ENCODE measurements around the gene DRAP1. TPM values are rescaled to one million over a fixed set of nuclear protein-coding genes. Genes with fewer than 3 reads are reported as not detected.
"Not testable (repeated sequence)": the region's sequence is repeated elsewhere in the genome, so short reads cannot be mapped to it uniquely, and the experiment has no call there.

DRAP1 gene
- total RNA-seq, 1 donor from 2014 or later, result 113 TPM

DNA sequence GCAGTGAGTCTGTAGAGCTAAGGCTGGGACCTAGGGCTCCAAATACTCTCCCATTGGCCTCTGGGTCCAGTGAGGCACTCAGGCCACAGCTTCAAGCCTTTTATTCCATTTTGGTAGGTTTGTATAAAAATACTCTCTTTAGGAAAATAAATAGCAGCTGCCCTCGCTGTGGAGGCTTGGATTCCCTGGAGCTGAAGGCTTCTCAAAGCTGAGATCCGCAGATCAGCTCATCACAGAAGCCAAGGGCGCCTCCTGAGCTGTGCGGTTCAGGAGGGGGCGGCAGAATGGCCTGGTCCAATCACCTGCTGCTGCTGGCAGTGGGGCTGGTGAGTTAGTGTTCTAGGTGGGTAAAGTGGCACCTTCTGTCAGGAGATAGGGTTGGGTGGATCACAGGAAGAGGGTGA is 27.1 kb upstream of the DRAP1 start:
- H3K27me3 Mint-ChIP-seq, H3K9me3 Mint-ChIP-seq: not testable (repeated sequence)
- peak overlapping the region; percentile 95 for H3K4me3 Mint-ChIP-seq
- intact Hi-C loops (cut with micrococcal nuclease), result loop anchor here (5.0 kb wide), 1 partner anchor 180 kb away; the partner anchor contains the start of gene KAT5
- H3K27ac Mint-ChIP-seq, result peak overlapping the region; percentile 71
- peaks cover 59% of the 10 kb centered on the region for H3K4me1 Mint-ChIP-seq
- peaks cover 37% of the 10 kb centered on the region for H3K36me3 Mint-ChIP-seq (ENCODE audit: low read depth)
- peak; percentile 72 for DNase-seq

- peak; percentile 68 for DNase-seq
Measured at GRCh38 chr11:65892661-65893317, 26.4 kb upstream of the DRAP1 start.

GRCh38 chr11:65894034-65894591 is 25.1 kb upstream of the DRAP1 start:
- peak overlapping the region; percentile 50 for H3K27ac Mint-ChIP-seq
- peaks cover 57% of the 10 kb centered on the region for H3K4me1 Mint-ChIP-seq
- intact Hi-C loops (cut with micrococcal nuclease), result loop anchor here (5.0 kb wide), 1 partner anchor 182 kb away; the partner anchor contains the start of gene KAT5

More at GRCh38 chr11:65892661-65893317, 26.4 kb upstream of the DRAP1 start:
- Mint-ChIP-seq H3K9me3 (no peaks in the 10 kb centered on the region), H3K4me3 (peak overlapping the region; percentile 95), H3K36me3 (ENCODE audit: low read depth) (peaks cover 43% of the 10 kb centered on the region), H3K27me3 (no peaks in the 10 kb centered on the region), H3K4me1 (peaks cover 59% of the 10 kb centered on the region), H3K27ac (peak overlapping the region; percentile 71)
- intact Hi-C loops (cut with micrococcal nuclease), result loop anchor here (5.0 kb wide), 1 partner anchor 180 kb away; the partner anchor contains the start of gene KAT5

GRCh38 chr11:65895482-65895981 is 23.7 kb upstream of the DRAP1 start:
- DNase-seq, result peak; percentile 54
- Mint-ChIP-seq H3K4me3 (peak overlapping the region; percentile 39), H3K27ac (peak overlapping the region; percentile 78), H3K9me3 (no peaks in the 10 kb centered on the region), H3K27me3 (no peaks in the 10 kb centered on the region), H3K36me3 (ENCODE audit: low read depth) (peaks cover 45% of the 10 kb centered on the region), H3K4me1 (peaks cover 46% of the 10 kb centered on the region)
- intact Hi-C loops (cut with micrococcal nuclease), result no loop called here

More at GRCh38 chr11:65894034-65894591, 25.1 kb upstream of the DRAP1 start:
- Mint-ChIP-seq H3K4me3 (peak overlapping the region; percentile 95), H3K36me3 (ENCODE audit: low read depth) (peaks cover 45% of the 10 kb centered on the region), H3K9me3 (no peaks in the 10 kb centered on the region), H3K27me3 (no peaks in the 10 kb centered on the region)
- DNase-seq, result peak; percentile 87

DNA sequence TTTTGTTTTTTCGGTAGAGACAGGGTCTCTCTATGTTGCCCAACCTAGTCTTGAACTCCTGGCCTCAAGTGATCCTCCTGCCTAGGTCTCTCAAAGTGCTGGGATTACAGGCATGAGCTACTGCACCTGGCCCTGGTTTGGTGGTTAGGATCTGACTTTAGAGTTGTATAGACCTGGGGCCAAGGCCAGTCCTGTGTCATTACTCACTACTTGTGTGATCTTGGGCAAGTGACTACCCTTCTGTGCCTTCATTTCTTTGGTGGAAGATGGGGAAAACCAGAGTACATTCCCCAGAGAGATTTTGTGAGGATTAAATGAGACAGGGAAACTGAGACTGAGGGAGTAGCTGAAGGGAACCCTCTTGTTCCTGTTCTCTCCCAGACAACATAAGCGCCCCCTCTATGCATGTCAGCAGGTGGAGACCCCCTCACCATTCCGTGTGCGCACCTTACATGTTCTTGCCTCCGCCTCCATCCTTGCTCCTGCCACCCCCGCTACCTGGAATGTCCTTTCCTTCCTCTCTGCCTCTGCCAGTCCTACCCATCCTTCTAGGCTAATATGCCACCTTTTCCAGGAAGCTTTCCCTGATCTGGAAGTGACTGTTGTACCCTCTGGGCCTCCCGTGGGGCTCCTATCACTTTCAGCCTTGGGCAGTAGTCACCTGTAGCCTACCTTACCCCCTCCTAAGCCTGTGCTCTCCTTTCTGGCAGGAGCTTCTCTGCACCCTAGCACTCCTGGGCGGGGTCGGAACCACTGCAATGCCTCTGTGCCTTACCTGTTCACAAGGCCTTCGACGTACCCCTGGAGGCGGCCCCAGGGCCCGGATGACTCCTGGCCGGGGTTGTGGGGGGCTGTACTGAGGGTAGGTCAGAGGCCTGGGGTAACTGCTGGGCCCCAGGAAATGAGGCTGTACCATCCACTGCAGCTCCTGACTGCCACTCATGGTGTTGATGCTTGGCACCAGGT is 22.9 kb upstream of the DRAP1 start:
- no peaks in the 10 kb centered on the region for H3K9me3 Mint-ChIP-seq
- H3K36me3 Mint-ChIP-seq (ENCODE audit: low read depth), result peaks cover 44% of the 10 kb centered on the region
- peak overlapping the region; percentile 60 for H3K27ac Mint-ChIP-seq
- H3K27me3 Mint-ChIP-seq, result no peaks in the 10 kb centered on the region
- no peak overlapping the region for H3K4me3 Mint-ChIP-seq
- peaks cover 51% of the 10 kb centered on the region for H3K4me1 Mint-ChIP-seq
- DNase-seq, result peak; percentile 57
- intact Hi-C loops (cut with micrococcal nuclease), result no loop called here

DNA sequence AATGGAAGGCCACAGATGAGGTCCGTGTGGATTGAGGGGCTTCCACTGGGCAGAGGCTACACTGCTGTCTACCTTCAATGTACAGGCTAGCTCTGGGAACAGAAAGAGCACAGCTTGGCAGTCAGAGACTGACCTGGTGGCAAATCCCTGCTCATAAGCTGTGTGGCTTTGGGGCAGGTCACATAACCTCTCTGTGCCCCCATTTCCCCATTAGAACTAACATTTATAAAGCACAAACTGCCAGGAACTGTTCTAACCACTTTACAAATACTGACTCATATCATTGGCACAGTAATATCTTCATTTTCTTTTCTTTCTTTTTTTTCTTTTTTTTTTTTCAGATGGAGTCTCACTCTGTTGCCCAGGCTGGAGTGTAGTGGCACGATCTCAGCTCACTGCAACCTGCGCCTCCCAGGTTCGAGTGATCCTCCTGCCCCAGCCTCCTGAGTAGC is 22.2 kb upstream of the DRAP1 start:
- H3K27me3 Mint-ChIP-seq, result peaks cover under 1% of the 10 kb centered on the region
- no peaks in the 10 kb centered on the region for H3K9me3 Mint-ChIP-seq
- peak; percentile 56 for DNase-seq
- intact Hi-C loops (cut with micrococcal nuclease), result no loop called here
- H3K27ac Mint-ChIP-seq, result peak overlapping the region; percentile 62
- H3K36me3 Mint-ChIP-seq (ENCODE audit: low read depth), result peaks cover 41% of the 10 kb centered on the region
- H3K4me3 Mint-ChIP-seq, result no peak overlapping the region
- peaks cover 53% of the 10 kb centered on the region for H3K4me1 Mint-ChIP-seq

- Mint-ChIP-seq H3K27me3 (peaks cover 6% of the 10 kb centered on the region), H3K9me3 (no peaks in the 10 kb centered on the region), H3K27ac (peak overlapping the region; percentile 82), H3K4me1 (peaks cover 45% of the 10 kb centered on the region), H3K36me3 (ENCODE audit: low read depth) (peaks cover 32% of the 10 kb centered on the region), H3K4me3 (peak overlapping the region; percentile 82)
- intact Hi-C loops (cut with micrococcal nuclease), result no loop called here
- DNase-seq, result no peak
Measured at GRCh38 chr11:65898656-65899355, 20.4 kb upstream of the DRAP1 start.

DNA sequence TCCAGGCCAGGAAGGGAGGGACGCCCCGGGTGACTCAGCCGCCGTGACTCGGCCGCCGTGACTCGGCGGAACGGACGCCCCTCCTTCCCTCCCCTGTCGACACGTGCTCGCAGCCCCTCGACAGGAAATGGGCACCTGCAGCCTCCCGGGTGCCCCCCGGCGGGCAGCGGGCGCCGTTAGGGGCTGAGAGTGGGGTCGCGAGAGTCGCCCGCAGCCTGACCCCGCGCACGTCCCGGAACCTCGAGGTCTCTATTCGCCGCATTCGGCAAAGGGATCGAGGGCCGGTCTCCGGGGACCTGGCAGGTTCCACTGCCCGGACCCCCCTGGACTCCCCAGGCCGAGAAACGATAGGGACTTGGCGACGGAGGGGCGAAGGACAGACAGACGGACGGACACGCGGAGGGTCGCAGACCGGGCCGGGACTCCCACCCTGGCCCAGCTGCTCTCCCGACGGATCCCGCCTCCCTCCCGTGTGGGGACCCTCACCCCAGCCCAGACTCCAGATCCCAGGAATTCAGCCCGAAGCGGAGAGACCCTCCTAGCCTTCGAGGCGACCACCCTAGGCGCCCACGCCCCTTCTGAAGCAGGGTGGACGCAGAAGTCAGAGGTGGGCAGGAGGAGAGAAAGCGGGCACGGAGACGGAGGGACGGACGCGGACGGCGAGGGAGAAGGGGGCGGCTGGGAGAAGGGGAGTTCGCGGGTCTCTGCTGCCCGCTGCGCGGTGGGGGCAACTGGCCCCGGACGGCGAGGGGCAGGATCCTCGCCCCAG is 19.7 kb upstream of the DRAP1 start:
- Mint-ChIP-seq H3K9me3 (no peaks in the 10 kb centered on the region), H3K36me3 (ENCODE audit: low read depth) (peaks cover 28% of the 10 kb centered on the region), H3K4me1 (peaks cover 40% of the 10 kb centered on the region), H3K4me3 (peak overlapping the region; percentile 82), H3K27ac (peak overlapping the region; percentile 78), H3K27me3 (peaks cover 8% of the 10 kb centered on the region)
- peak; percentile 89 for DNase-seq
- intact Hi-C loops (cut with micrococcal nuclease), result loop anchor here (1.0 to 2.0 kb wide), 5 partner anchors 11 to 103 kb away; partner anchors contain the start of genes BANF1, C11orf68, DRAP1 and EIF1AD

DNA sequence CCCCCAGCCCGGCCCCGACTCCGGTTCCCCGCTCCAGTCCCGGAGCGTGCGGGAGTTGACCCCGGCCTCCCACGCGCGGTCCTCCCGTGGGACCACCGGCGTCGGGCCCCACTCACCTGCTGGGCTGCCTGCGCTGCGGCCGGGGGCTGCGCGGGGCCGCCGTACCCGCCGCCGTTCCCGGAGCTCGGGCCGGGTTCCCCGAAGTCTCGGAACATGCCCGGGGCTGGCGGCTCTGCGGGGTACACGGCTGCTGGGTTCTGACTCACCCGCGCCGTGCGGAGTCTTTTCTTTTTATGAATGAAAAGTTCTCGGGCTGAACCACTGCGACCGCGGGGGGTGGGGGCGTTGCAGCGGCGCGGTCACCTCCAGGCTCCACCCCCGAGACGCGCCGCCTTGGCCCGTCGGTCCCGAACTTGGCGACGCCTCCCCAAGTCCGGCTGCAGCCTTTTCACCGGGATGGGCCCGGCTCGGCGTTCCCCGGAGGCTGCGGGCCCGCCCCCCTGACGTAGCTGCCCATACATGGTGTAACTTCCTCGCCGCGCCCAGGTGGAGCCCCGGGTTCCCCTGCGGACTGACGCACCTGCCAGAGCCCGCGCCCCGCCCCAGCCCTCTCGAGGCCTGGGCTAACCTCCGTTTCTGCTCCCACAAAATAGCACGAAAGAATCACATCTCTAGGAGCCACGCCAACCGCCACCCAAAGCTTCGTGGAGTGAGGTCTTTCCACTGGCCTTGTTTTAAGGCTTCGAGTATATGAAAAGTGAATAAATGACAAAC is 18.9 kb upstream of the DRAP1 start, which contains the start of gene FOSL1:
Gene FOSL1 (minus strand): TSS at position 264 of the 774 bp plus-strand sequence. CDS start 49 bp downstream, at position 215.
- intact Hi-C loops (cut with micrococcal nuclease), result loop anchor here (1.0 to 2.0 kb wide), 5 partner anchors 12 to 102 kb away; partner anchors contain the start of genes BANF1, C11orf68, DRAP1 and EIF1AD
- H3K27ac Mint-ChIP-seq, result peak within 1 kb of the TSS; percentile 78
- H3K9me3 Mint-ChIP-seq, result no peaks in the 10 kb centered on the region
- peaks cover 37% of the 10 kb centered on the region for H3K4me1 Mint-ChIP-seq
- peak within 1 kb of the TSS; percentile 82 for H3K4me3 Mint-ChIP-seq
- peak; percentile 97 for DNase-seq
- H3K36me3 Mint-ChIP-seq (ENCODE audit: low read depth), result peaks cover 25% of the 10 kb centered on the region
- peaks cover 10% of the 10 kb centered on the region for H3K27me3 Mint-ChIP-seq

DNA sequence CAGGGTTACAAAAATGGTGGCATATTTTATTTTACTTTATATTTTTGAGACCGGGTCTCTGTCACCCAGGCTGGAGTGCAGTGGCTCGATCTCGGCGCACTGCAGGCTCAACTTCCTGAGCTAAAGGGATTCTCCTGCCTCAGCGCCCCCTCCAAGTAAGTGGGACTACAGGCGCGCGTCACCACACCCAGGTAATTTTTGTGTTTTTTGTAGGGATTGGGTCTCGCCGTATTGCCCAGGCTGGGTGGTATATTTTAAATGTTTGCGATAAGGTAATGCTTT is 18.4 kb upstream of the DRAP1 start:
- Mint-ChIP-seq H3K4me3 (peak overlapping the region; percentile 67), H3K9me3 (no peaks in the 10 kb centered on the region), H3K27me3 (peaks cover 11% of the 10 kb centered on the region), H3K36me3 (ENCODE audit: low read depth) (peaks cover 20% of the 10 kb centered on the region), H3K4me1 (peaks cover 31% of the 10 kb centered on the region), H3K27ac (peak overlapping the region; percentile 49)
- no peak for DNase-seq
- intact Hi-C loops (cut with micrococcal nuclease), result loop anchor here (1.0 to 2.0 kb wide), 5 partner anchors 13 to 101 kb away; partner anchors contain the start of genes BANF1, C11orf68, DRAP1 and EIF1AD

DNA sequence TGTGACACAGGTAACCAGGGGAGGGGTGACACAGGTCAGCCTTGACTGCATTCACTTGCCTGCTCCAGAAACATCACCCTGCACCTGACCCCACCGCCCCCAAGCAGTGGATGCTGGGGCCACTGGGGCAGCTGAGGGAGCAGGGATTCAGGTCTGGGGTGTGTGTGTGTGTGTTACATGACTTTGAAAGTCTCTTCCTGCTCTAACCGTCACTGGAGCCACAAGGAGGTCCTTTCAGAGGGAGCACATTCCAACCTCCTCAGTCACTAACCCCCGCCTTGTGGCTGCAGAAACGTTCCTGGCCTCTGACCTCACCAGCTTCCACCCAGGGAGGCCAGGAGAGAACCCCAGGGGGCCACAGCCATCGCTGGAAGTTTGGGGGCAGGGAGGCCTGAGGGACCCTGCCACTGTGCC is 16.2 kb upstream of the DRAP1 start:
- intact Hi-C loops (cut with micrococcal nuclease), result no loop called here
- H3K4me3 Mint-ChIP-seq, result no peak overlapping the region

GRCh38 chr11:65903715-65904114 is 15.5 kb upstream of the DRAP1 start:
- no peak overlapping the region for H3K4me3 Mint-ChIP-seq
- no peak overlapping the region for H3K27ac Mint-ChIP-seq
- H3K27me3 Mint-ChIP-seq, result peaks cover 21% of the 10 kb centered on the region
- H3K4me1 Mint-ChIP-seq, result peaks cover 16% of the 10 kb centered on the region
- peaks cover 3% of the 10 kb centered on the region for H3K36me3 Mint-ChIP-seq (ENCODE audit: low read depth)
- H3K9me3 Mint-ChIP-seq, result no peaks in the 10 kb centered on the region
- intact Hi-C loops (cut with micrococcal nuclease), result no loop called here
- no peak for DNase-seq

More for the DNA sequence above, 16.2 kb upstream of the DRAP1 start:
- Mint-ChIP-seq H3K27me3 (peaks cover 19% of the 10 kb centered on the region), H3K27ac (no peak overlapping the region), H3K36me3 (ENCODE audit: low read depth) (peaks cover 4% of the 10 kb centered on the region), H3K4me1 (peaks cover 18% of the 10 kb centered on the region), H3K9me3 (no peaks in the 10 kb centered on the region)
- DNase-seq, result no peak

All from activated CD4-positive, alpha-beta T cell treated with anti-CD3 and anti-CD28 coated beads, Interleukin-2, amount 10 ng/mL, durations not matched to agents 24 days and 14 days (primary cell).